ENCODE measurements around the gene USPL1. TPM values are rescaled to one million over a fixed set of nuclear protein-coding genes. Genes with fewer than 3 reads are reported as not detected.

USPL1 gene
- total RNA-seq, 1 donor from 2014 or later, result 42.5 TPM

- H3K9ac ChIP-seq, result no peak overlapping the region
- peaks cover 14% of the 10 kb centered on the region for H3K79me2 ChIP-seq (ENCODE audit: low read depth)
- no peak overlapping the region for H3K4me3 ChIP-seq
- no peak overlapping the region for H3K4me2 ChIP-seq
- H3F3A ChIP-seq (ENCODE audit: low read depth), result no peaks in the 10 kb centered on the region
- H3K27me3 Mint-ChIP-seq (ENCODE audit: insufficient read depth, low read depth), result no peaks in the 10 kb centered on the region
- H3K4me1 Mint-ChIP-seq, result peaks cover 8% of the 10 kb centered on the region
- DNase-seq (ENCODE audit: low spot score), result no peak
- H3K36me3 ChIP-seq, result peaks cover 4% of the 10 kb centered on the region
- H3K4me3 Mint-ChIP-seq, result no peak overlapping the region
- H3K36me3 Mint-ChIP-seq, result peaks cover 34% of the 10 kb centered on the region
- no peaks in the 10 kb centered on the region for H3K4me1 ChIP-seq
- peaks cover 14% of the 10 kb centered on the region for H4K20me1 ChIP-seq (ENCODE audit: low read depth)
- H3K9me3 Mint-ChIP-seq, result no peaks in the 10 kb centered on the region
- no peak overlapping the region for H3K27ac Mint-ChIP-seq
- H3K27me3 ChIP-seq, result no peaks in the 10 kb centered on the region
- no peak overlapping the region for H2AFZ ChIP-seq (replicated peaks)
- H3K27ac ChIP-seq, result no peak overlapping the region
- no peak for TF ChIP-seq EZH2phosphoT487 (IDR thresholded peaks at IDR 0.05)
- TF ChIP-seq CTCF (IDR thresholded peaks at IDR 0.05), result no peak
- no peak for TF ChIP-seq EZH2 (IDR thresholded peaks at IDR 0.05)
- H3K9me3 ChIP-seq (ENCODE audit: low read depth), result no peaks in the 10 kb centered on the region
These were observed 36.7 kb downstream of the USPL1 start for GRCh38 chr13:30654430-30654829.

GRCh38 chr13:30656178-30656577 lies 38.5 kb downstream of the USPL1 start:
- no peak overlapping the region for H3K27ac ChIP-seq
- TF ChIP-seq EZH2 (IDR thresholded peaks at IDR 0.05), result no peak
- H3K36me3 ChIP-seq, result peaks cover 4% of the 10 kb centered on the region
- H3F3A ChIP-seq (ENCODE audit: low read depth), result no peaks in the 10 kb centered on the region
- no peak overlapping the region for H2AFZ ChIP-seq (replicated peaks)
- peaks cover 8% of the 10 kb centered on the region for H3K4me1 Mint-ChIP-seq
- H3K4me2 ChIP-seq, result no peak overlapping the region
- no peaks in the 10 kb centered on the region for H3K9me3 ChIP-seq (ENCODE audit: low read depth)
- H3K9me3 Mint-ChIP-seq, result no peaks in the 10 kb centered on the region
- peaks cover 25% of the 10 kb centered on the region for H3K36me3 Mint-ChIP-seq
- peaks cover 11% of the 10 kb centered on the region for H3K79me2 ChIP-seq (ENCODE audit: low read depth)
- no peaks in the 10 kb centered on the region for H3K4me1 ChIP-seq
- no peak overlapping the region for H3K27ac Mint-ChIP-seq
- H4K20me1 ChIP-seq (ENCODE audit: low read depth), result peaks cover 11% of the 10 kb centered on the region
- no peaks in the 10 kb centered on the region for H3K27me3 ChIP-seq
- no peaks in the 10 kb centered on the region for H3K27me3 Mint-ChIP-seq (ENCODE audit: insufficient read depth, low read depth)
- H3K4me3 ChIP-seq, result no peak overlapping the region
- no peak overlapping the region for H3K4me3 Mint-ChIP-seq
- no peak overlapping the region for H3K9ac ChIP-seq
- no peak for DNase-seq (ENCODE audit: low spot score)

DNA sequence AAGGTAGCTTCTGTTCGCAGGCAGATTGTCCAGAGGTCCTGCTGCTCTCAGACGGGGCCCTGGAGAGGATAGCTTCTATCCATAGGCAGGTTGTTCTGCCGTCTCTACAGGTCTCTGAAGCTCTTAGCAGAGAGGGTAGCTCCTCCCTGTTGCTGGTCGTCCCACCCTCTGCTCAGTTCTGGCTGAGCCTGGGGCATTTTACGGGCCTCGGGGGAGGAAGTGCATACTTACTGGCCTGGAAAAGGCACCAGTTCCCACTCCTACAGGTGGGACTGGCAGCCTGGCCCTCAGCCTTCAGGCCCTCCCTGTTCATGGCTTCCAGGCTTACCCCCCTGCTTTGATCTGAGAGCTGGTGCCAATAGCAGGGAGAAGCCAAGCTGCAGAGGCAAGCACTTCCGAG lies 42.3 kb downstream of the USPL1 start:
- no peaks in the 10 kb centered on the region for H3K79me2 ChIP-seq (ENCODE audit: low read depth)
- H3K4me2 ChIP-seq, result no peak overlapping the region
- Mint-ChIP-seq H3K4me1 (peaks cover 3% of the 10 kb centered on the region), H3K27me3 (ENCODE audit: insufficient read depth, low read depth) (no peaks in the 10 kb centered on the region), H3K27ac (no peak overlapping the region), H3K9me3 (peaks cover 2% of the 10 kb centered on the region), H3K36me3 (peaks cover 19% of the 10 kb centered on the region), H3K4me3 (no peak overlapping the region)
- no peaks in the 10 kb centered on the region for H3K9me3 ChIP-seq (ENCODE audit: low read depth)
- TF ChIP-seq EZH2phosphoT487 (IDR thresholded peaks at IDR 0.05), result no peak
- H3K36me3 ChIP-seq, result peaks cover 4% of the 10 kb centered on the region
- peak overlapping the region; percentile 8 for H3K27ac ChIP-seq
- H3K27me3 ChIP-seq, result no peaks in the 10 kb centered on the region
- H3F3A ChIP-seq (ENCODE audit: low read depth), result no peaks in the 10 kb centered on the region
- no peak overlapping the region for H3K4me3 ChIP-seq
- no peaks in the 10 kb centered on the region for H3K4me1 ChIP-seq
- H2AFZ ChIP-seq (replicated peaks), result no peak overlapping the region
- DNase-seq (ENCODE audit: low spot score), result no peak
- no peaks in the 10 kb centered on the region for H4K20me1 ChIP-seq (ENCODE audit: low read depth)
- no peak overlapping the region for H3K9ac ChIP-seq

- Histone ChIP-seq H3K36me3 (peaks cover 4% of the 10 kb centered on the region), H3K4me1 (no peaks in the 10 kb centered on the region), H3K4me2 (no peak overlapping the region), H3F3A (ENCODE audit: low read depth) (no peaks in the 10 kb centered on the region), H2AFZ (replicated peaks) (no peak overlapping the region), H3K9me3 (ENCODE audit: low read depth) (no peaks in the 10 kb centered on the region), H3K27ac (no peak overlapping the region), H3K27me3 (no peaks in the 10 kb centered on the region), H4K20me1 (ENCODE audit: low read depth) (no peaks in the 10 kb centered on the region), H3K79me2 (ENCODE audit: low read depth) (no peaks in the 10 kb centered on the region), H3K4me3 (no peak overlapping the region), H3K9ac (no peak overlapping the region)
- peaks cover 15% of the 10 kb centered on the region for H3K36me3 Mint-ChIP-seq
- TF ChIP-seq EZH2phosphoT487 (IDR thresholded peaks at IDR 0.05), result no peak
- TF ChIP-seq EZH2 (IDR thresholded peaks at IDR 0.05), result no peak
- TF ChIP-seq CTCF (IDR thresholded peaks at IDR 0.05), result no peak
- H3K9me3 Mint-ChIP-seq, result peaks cover 2% of the 10 kb centered on the region
- no peak for DNase-seq (ENCODE audit: low spot score)
- H3K27me3 Mint-ChIP-seq (ENCODE audit: insufficient read depth, low read depth), result no peaks in the 10 kb centered on the region
- no peak overlapping the region for H3K4me3 Mint-ChIP-seq
- H3K4me1 Mint-ChIP-seq, result no peaks in the 10 kb centered on the region
- no peak overlapping the region for H3K27ac Mint-ChIP-seq
These were observed 43.1 kb downstream of the USPL1 start for GRCh38 chr13:30660796-30661195.
